GM21423 (cell line): ENCODE data around the gene CACNA1D.

Experiments
- ATAC-seq: cut with Tn5 transposase; IDR thresholded peaks from one replicate; pipeline ENCODE4 v1.9.1; 2021; ENCODE audit warnings: mild to moderate bottlenecking, moderate library complexity; ENCODE audit not compliant: unreplicated experiment

Gene CACNA1D

GRCh38 chr3:53775018-53775417 lies 280.6 kb downstream of the CACNA1D start:
- no peak for ATAC-seq

- ATAC-seq: no peak
Observed at GRCh38 chr3:53775834-53776251, 281.4 kb downstream of the CACNA1D start.

GRCh38 chr3:53776494-53777101 lies 282.2 kb downstream of the CACNA1D start:
- ATAC-seq: no peak

- ATAC-seq: no peak
Observed at GRCh38 chr3:53777468-53777867, 283.1 kb downstream of the CACNA1D start.

- no peak for ATAC-seq
Observed at GRCh38 chr3:53778153-53778552, 283.7 kb downstream of the CACNA1D start.

- ATAC-seq: no peak
Observed at GRCh38 chr3:53780171-53780570, 285.8 kb downstream of the CACNA1D start.

GRCh38 chr3:53780806-53781205 lies 286.4 kb downstream of the CACNA1D start:
- ATAC-seq: no peak

GRCh38 chr3:53787016-53787415 lies 292.6 kb downstream of the CACNA1D start:
- ATAC-seq: no peak

GRCh38 chr3:53788038-53788437 lies 293.6 kb downstream of the CACNA1D start:
- ATAC-seq: no peak

GRCh38 chr3:53789459-53789858 lies 295.0 kb downstream of the CACNA1D start:
- ATAC-seq: no peak

GRCh38 chr3:53790470-53790869 lies 296.1 kb downstream of the CACNA1D start:
- ATAC-seq: no peak

GRCh38 chr3:53791317-53791716 lies 296.9 kb downstream of the CACNA1D start:
- ATAC-seq: no peak

- ATAC-seq: no peak
Observed at GRCh38 chr3:53792866-53793265, 298.5 kb downstream of the CACNA1D start.

- ATAC-seq: no peak
Observed at GRCh38 chr3:53794597-53794996, 300.2 kb downstream of the CACNA1D start.

GRCh38 chr3:53795176-53795575 lies 300.8 kb downstream of the CACNA1D start:
- no peak for ATAC-seq

GRCh38 chr3:53795789-53796560 lies 301.6 kb downstream of the CACNA1D start:
- no peak for ATAC-seq

- ATAC-seq: no peak
Observed at GRCh38 chr3:53798144-53798543, 303.7 kb downstream of the CACNA1D start.

GRCh38 chr3:53799338-53799865 lies 305.0 kb downstream of the CACNA1D start:
- no peak for ATAC-seq

GRCh38 chr3:53800041-53800906 lies 305.9 kb downstream of the CACNA1D start:
- ATAC-seq: no peak

- no peak for ATAC-seq
Observed at GRCh38 chr3:53801319-53801718, 306.9 kb downstream of the CACNA1D start.

GRCh38 chr3:53802256-53802880 lies 308.0 kb downstream of the CACNA1D start:
- no peak for ATAC-seq
